Breast epithelium (tissue), 3 donors: Measurements from ENCODE around the gene JAGN1.
"Not testable (repeated sequence)": the region's sequence is repeated elsewhere in the genome, so short reads cannot be mapped to it uniquely, and the experiment has no call there.

Experiments
- CTCF ChIP-seq, 3 donors: fragments of 450-650 bp; IDR thresholded peaks; one replicate each; pipeline ENCODE4 v1.5.1; 2016 to 2017; ENCODE audit warnings: antibody characterized with exemption in 3 of 3, mild to moderate bottlenecking in 3 of 3, moderate library complexity in 3 of 3
- POLR2A ChIP-seq: fragments of 450-650 bp; IDR thresholded peaks from one replicate; pipeline ENCODE4 v1.6.1; 2016; ENCODE audit warnings: antibody characterized with exemption, mild to moderate bottlenecking, moderate library complexity

DNA sequence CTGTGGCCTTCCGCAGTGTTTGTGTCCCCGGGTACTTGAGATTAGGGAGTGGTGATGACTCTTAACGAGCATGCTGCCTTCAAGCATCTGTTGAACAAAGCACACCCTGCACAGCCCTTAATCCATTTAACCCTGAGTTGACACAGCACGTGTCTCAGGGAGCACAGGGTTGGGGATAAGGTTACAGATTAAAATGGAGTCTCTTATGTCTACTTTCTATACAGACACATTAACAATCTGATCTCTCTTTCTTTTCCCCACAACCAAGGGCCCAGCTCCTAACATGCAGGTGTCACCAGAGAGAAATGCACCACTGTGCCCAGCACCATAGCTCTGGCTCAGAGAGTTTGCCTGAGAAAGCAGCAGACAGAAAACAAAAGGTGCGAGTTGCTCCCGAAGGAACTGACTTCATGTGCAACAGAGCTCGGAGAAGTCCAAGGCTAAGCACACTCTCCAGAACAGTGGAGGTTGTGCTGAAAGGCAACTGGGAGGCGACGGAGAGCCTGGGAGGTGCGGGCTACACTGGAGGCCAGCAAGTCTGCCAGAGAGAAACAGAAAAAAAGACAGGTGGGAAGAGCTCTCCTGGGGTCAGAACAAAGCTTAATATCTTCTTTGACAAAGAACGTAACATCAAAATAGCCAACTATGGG lies 36.0 kb upstream of the JAGN1 start:
- TF ChIP-seq CTCF (IDR thresholded peaks at IDR 0.05); POLR2A: not testable (repeated sequence)
